GM21786 (cell line): Measurements from ENCODE around the gene PPM1H.
"Not testable (repeated sequence)": the region's sequence is repeated elsewhere in the genome, so short reads cannot be mapped to it uniquely, and the experiment has no call there.

ENCODE experiments used
- ATAC-seq: cut with Tn5 transposase; IDR thresholded peaks from one replicate; pipeline ENCODE4 v1.9.1; 2021; ENCODE audit not compliant: unreplicated experiment

PPM1H gene, protein sequence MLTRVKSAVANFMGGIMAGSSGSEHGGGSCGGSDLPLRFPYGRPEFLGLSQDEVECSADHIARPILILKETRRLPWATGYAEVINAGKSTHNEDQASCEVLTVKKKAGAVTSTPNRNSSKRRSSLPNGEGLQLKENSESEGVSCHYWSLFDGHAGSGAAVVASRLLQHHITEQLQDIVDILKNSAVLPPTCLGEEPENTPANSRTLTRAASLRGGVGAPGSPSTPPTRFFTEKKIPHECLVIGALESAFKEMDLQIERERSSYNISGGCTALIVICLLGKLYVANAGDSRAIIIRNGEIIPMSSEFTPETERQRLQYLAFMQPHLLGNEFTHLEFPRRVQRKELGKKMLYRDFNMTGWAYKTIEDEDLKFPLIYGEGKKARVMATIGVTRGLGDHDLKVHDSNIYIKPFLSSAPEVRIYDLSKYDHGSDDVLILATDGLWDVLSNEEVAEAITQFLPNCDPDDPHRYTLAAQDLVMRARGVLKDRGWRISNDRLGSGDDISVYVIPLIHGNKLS

DNA sequence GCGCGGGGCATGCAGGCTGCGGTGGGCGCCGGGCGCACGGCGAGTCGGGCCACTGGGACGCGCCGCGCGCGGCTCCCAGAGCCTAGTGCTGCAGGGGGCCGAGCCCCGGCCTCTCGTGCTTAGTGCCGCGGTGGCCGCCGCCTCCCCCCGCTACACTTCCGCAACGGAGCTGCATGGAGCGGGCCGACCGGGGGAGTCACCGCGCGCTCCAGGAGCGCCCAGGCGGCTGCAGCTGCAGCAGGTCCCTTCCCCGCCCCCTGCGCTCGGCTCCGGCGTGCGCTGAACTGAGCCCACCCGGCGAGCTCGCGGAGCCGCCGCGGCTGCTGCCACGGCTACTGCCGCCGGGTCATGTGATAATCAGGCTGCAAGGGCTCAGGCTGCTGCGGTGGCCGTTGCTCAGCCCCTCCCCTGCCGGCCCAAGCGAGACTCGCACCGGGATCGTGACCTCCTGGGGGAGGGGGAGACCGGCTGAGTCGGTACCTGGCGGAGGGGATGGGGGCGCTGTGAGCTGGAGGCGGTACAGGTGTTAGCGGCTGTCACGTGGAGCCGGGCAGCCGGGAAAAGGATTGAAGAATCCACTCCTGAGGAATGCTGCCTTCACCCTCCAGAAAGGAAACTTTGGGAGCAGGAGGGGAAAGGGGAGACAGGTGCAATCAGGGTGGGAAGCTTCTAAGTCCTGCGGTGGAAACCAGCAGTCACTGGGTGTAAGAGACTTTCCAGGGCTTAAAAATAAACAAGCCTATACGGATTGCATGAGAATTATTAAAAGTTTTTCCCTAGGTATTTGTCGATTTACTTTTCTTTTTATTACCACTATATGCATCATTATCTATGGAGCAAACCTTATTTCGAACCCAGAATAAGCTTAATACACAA is at the start of gene PPM1H:
Gene PPM1H, minus strand, starts transcription at position 352 of the 876 bp plus-strand sequence. CDS start 414 bp downstream, outside the sequence.
- peak; percentile 69 for ATAC-seq

DNA sequence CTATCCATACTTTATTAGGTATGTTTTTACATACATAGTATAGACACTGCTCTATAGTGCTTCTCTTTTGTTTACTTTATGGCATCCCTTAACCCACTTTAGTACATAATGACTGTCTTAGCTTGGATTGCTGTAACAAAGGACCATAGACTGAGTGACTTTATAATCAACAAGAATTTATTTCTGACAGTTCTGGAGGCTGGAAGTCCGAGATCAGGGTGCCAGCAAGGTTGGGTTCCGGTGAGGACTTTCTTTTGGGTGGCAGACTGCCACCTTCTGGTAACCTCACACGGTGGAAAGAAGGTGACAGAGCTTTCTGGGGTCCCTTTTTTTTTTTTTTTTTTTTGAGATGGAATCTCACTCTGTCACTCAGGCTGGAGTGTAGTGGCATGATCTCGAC is 48.6 kb upstream of the PPM1H start:
- no peak for ATAC-seq

DNA sequence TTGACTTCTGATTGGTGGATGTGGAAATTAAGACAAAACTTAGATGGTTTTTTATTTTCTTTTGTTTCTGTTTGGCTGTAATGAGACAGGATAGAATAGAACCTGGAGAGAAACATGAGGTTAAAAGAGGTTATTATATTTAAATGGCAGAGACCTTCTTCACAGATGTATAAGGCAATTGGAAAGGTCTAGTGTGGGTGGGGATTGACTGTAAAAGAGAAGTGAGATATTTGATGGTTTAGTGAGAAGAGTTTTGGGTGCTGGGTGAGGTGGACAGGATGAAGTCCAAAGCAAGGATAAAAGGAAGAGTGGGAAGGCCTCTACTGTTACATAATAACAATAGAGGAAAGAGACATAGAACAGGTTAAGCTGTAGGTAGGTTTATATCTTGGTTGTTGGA is 43.8 kb upstream of the PPM1H start:
- no peak for ATAC-seq

DNA sequence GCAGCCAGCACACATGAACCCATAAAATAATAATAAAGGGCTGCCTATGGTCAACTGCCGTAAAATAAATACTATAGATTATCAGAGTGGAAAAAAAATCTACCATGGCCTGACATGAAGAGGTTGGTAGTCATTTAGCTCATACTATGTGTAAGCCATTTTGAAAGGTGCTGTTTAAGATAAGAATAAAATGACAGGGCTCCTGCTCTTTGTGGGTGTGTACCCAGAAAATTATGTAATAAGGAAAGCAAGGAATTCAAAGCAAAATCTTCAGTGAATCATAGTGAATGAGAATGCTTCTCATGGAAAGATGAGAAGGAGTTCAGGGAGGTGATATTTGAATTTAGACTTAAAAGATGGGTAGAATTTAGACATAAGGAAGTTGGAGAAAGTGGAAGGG is 42.9 kb upstream of the PPM1H start:
- ATAC-seq, result no peak

DNA sequence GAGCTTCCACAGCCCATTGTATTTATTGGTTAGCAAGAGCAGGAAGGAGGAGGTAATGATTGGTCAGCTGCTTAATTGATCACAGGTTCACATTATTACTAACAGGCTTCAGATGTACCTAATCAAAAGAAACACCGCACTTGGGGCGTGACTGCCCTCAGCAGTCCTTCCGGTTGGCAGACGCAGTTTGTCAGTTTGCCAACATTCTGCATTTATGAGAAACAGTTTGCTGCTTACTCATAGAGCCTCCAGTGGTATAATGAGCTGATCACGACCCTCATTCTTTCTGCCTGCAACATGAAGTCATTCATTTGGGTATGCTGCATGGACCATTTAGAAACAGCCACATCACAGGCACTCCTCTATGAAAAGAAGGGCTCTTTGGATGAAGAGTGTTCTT is 42.5 kb upstream of the PPM1H start:
- no peak for ATAC-seq

DNA sequence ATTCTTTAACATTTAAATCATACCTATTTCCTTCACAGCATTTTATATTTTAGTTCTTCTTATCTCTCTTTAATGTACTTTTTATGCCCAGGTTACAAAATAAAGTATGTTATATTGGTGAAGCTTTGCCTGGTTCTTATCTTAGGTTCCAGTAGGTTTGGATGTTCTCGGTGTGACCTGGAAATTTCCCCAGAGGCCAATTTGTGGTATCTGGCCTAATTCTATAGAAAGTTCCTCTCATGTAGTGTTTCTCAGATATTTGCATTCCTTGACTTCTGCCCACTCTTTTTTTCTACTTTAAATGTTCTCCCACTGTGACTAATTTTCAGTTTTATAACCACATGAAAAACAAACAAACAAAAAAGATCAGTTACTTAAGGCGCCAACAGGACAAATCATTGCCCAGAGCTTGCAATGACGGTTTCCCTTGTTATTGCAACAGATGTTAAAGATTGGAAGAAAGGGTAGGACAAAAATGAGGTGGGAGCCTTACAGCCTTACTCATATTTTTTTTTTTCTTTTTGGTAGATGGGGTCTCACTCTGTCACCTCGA is 41.2 kb upstream of the PPM1H start:
- ATAC-seq, result no peak

DNA sequence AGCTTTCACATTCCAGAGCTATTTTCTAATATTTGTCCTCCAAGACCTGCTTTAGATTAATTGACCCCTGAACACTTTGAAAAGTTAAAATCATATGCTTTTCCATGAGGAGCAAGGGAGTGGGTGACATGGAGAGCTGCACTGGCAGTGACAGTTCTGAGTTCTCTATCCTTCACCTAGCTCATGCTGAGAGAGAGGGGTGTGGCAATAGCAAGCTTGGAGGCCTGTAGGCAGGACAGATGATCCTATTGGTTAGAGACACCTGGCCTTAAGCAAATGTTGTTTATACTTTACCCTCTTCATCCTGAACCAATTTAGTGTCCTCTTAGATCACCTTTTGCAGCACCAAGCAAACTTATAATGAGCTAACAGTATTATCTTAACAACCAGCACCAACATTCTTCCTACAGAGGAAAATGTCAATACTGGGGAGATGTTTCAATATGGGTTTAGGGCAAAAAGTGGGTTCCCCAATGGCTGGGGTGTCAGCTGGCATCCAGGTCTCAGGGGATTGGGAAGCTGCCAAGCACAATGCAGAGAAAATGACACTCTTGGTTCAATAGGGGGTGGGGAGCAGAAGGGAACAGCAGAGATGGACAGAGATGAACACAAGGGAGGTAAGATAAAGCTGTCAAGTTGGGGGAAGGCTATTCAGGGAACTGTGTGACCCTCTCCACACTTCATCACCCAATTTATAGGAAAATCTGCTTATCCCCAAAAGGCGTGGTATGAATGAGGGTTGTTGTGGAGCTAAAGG is 37.0 kb upstream of the PPM1H start:
- ATAC-seq, result no peak

DNA sequence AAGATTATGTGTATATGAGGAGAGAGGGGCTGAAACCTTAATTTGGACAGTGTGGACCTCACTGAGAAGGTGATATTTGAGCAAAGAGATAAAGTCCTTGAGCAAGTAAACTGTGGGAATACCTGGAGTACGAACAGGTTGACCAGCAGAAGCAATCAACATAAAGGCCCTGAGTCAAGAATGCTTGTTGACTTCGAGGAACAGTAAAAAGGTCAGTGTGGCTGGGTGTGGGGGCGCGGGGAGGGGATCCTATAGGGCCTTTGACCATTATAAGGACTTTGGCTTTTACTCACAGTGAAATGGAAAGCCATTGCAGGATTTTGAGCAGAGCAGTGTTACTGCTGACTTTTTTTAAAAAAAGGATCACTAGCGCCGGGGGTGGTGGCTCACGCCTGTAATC is 34.7 kb upstream of the PPM1H start:
- ATAC-seq, result no peak

DNA sequence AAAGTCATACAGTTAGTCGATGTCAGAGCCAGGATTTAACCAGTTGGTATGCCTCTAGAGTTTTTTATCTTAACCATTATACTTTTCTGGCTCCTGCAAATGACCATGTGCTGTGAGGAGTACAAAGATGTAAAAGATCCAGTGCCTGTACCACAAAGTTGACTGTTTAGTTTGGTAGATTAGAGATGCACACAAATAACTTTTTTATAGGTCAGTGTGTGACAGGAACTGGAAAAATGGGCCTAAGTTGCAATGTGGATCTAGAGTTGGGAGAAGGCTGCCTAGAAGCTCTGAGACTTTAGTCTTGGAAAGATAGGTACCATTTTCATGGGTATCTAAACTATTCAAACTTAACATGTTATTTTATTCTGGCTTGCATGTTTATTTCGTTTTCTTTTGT is 32.8 kb upstream of the PPM1H start:
- no peak for ATAC-seq

DNA sequence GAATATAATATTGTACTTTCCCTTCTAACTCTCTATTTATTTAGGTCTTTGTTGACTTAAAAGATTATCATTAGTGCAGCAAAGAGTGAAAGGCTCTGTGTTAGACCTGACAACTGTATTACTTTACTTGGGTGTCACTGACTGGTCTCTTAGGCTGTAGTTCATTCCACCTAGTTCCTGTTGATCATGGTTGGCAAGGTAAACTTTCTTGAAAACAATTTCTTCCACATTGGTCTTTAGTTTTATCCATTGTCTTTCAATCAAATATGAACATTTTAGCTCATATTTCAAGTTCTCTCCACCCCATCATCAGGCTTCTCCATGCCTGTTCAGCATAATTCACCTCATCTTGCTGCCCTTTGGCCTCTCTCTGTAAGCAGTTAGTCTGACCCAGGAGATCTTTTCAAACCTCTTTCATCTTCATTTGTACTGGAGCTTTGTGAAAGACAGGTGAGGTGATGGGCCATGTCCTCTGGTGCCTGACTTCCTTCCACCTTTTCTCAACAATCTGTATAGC is 32.1 kb upstream of the PPM1H start:
- ATAC-seq, result no peak

DNA sequence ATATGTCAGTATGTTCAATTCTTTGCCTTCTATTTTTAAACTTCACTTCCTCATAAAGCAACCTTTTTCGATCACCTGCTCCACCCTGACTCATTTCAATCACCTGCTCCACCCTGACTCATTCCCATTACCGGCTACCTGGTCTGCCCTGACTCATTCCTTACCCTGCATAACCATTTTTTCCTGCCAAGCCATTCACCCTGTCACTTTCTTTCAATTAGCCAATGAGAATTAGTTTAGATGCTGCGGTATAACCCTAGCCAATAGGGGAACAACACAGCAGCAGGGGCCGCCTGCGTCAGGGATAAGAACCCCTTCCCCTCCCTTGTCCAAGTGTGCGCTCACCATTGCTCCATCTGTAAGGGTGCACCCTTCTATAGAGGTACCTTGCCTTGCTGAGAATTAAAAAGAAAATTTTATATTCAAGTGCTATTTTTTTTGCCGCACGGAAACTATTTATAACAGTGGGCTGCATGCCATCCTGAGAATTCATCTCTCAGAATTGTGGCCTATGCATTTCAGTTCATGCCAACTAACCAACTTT is 31.6 kb upstream of the PPM1H start:
- not testable (repeated sequence) for ATAC-seq

DNA sequence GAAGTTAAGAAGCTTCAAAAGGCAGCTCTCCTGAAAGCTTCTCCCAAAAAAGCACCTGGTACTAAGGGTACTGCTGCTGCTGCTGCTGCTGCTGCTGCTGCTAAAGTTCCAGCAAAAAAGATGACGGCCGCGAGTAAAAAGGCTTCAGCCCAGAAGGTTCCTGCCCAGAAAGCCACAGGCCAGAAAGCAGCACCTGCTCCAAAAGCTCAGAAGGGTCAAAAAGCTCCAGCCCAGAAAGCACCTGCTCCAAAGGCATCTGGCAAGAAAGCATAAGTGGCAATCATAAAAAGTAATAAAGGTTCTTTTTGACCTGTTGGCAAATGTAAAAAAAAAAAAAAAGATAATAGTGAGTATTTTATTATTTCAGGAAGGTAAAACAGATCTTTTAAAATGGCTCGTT is 30.8 kb upstream of the PPM1H start:
- not testable (repeated sequence) for ATAC-seq

DNA sequence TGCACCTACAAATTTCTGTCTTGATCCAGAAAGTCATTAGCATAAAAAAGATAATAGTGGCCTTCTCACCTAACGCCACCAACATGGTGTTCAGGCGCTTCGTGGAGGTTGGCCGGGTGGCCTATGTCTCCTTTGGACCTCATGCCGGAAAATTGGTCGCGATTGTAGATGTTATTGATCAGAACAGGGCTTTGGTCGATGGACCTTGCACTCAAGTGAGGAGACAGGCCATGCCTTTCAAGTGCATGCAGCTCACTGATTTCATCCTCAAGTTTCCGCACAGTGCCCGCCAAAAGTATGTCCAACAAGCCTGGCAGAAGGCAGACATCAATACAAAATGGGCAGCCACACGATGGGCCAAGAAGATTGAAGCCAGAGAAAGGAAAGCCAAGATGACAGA is 30.3 kb upstream of the PPM1H start:
- not testable (repeated sequence) for ATAC-seq

DNA sequence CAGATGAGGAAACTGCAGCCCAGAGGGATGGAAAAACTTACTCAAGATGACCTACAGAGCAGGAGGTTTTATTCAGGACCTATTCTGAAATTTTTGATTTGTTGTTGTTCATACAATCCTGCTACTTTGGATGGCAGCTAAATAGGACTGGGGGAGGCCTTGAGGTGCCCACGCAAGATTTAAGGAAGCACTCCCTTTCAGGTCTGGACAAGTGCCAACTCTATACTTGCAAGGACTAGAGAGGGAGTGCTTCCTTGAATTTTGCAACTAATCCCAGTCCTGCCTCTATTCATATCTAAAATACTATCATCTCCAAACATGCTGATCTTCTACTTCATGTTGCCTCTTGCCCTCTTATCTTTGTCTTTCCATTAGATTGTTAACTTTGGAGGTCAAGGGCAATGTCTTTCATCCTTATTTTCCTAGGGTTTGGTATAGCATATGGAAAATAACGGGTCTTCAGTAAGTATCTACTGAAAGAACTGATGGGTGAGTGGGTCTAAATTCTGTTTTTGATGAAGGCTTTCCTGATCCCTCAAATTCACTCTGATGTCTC is 28.6 kb upstream of the PPM1H start:
- no peak for ATAC-seq

DNA sequence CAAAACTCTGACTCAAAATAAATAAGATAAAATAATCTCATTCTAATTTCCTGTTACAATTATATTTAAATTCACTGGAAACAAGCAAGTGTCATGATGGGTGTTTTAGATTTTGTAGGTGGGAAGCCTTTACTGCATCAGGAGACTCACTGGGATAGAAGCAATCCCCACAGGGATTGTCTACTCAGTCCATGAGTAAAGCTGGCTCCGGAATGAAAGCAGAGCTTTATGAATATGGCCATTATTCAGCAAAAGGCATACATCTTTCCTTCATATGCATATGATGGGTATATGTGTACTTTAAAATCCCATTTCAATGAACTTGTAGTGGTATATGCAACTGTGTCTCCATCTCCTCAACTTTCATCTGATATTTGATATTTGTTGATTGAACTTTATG is 25.4 kb upstream of the PPM1H start:
- no peak for ATAC-seq

DNA sequence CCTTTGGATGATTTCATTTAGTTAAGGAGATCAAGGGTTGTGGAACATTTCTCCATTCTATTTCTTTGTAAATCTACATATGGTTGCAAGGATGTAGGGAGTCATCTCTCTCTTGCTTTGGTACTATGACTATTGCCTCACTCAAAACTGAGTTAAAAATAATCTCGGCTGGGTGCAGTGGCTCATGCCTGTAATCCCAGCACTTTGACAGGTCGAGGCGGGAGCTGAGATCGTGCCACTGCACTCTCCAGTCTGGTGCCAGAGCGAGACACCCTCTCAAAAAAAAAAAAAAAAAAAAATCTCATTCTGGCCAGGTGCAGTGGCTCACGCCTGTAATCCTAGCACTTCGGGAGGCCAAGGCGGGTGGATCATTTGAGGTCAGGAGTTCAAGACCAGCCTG is 24.8 kb upstream of the PPM1H start:
- ATAC-seq, result no peak

DNA sequence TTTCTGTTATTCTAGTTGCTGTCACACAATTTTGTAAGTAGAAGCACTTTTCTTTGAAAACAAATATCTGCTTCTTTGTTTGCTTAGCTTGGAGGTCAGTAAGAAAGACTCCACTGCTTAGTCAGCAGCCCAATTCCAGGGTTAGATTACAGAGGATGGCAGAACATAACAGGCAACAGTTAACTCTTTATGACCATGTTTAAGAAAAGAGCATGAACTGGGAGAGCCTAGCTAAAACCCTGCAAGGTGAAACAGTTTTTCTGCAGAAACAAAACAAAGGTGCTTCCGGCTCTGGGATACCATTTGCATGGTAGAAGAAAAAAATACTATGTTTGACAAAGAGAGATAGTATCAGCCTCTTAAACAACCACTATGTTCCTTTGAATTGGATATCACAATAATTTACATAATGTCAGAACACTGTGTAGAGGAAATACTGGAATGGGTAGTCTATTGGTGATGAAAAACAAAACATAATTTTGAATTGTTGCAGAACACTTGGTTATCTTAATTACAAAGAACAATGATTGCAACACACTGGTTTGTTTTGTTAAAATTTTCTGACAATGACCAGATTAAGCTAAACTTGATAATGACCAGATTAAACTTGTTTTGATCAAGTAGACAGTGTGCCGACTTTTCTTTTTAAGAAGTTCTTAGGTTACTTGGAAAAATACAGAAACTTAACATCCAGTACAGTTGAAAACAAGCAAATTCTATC is 22.4 kb upstream of the PPM1H start:
- no peak for ATAC-seq

DNA sequence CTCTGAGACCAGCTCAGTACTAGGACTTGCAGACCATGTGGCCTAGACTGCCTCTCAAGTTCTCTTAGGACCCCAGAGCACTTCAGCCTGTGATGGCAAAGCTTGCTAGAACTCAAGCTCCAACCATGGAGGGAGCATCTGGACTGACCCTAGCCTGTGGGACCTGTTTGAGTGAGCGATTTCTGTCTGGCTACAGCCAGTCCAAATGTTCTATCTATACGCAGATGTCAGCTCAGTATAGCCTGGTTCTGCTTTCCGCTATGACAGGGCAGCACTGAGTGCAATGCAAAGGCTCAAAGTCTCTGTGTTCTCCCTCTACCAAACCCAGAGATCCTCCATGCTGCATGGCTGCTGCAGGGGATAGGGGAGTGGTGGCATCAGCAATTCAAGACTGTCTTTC is 20.7 kb upstream of the PPM1H start:
- ATAC-seq, result no peak

DNA sequence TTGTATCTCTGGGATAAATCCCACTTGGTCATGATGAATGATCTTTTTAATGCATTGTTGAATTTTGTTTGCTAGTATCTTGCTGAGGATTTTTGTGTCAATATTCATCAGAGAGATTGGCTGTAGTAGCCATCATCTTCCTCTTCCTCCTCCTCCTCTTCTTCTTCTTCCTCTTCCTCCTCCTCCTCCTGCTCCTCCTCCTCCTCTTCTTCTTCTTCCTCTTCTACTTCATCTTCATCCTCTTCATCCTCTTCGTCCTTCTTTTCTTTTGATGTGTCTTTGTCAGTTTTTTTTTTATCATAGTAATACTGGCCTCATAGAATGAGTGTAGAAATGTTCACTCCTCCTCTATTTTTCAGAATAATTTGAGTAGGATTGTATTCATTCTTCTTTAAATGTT is 15.4 kb upstream of the PPM1H start:
- ATAC-seq, result no peak
